OCI-LY7 (cell line): ENCODE measurements around the gene DDX10. TPM values are rescaled to one million over a fixed set of nuclear protein-coding genes. Genes with fewer than 3 reads are reported as not detected.

ENCODE experiments used
- BruUV-seq: library from RNA; stranded (reverse); fragments of 400-500 nt; replicated peaks from 2 replicates; lab custom pipeline; 2021; lab: Mats Ljungman, UMichigan
- CTCF ChIA-PET: fragments of 300-600 bp; sonication (Branson Sonifier 250); formaldehyde crosslinking; loops from one replicate; lab custom pipeline; 2022; ENCODE audit warnings: antibody characterized with exemption; ENCODE audit not compliant: unreplicated experiment; lab: Charles Lee
- POLR2A ChIA-PET: fragments of 300-600 bp; sonication (Branson Sonifier 250); formaldehyde crosslinking; loops from one replicate; lab custom pipeline; 2022; ENCODE audit warnings: antibody characterized with exemption; lab: Charles Lee
- DNase-seq: peaks from one replicate; pipeline ENCODE4 v3.0.0-alpha.2; 2015; ENCODE audit warnings: low spot score
- H2AFZ ChIP-seq: fragments of 200-600 bp; sonication (generic), shearing (Covaris generic); 2 replicates; pipeline ENCODE4 v1.6.1; 2014; ENCODE audit warnings: mild to moderate bottlenecking, antibody characterized with exemption, low read length, moderate library complexity
- H3K27ac ChIP-seq: fragments of 200-600 bp; sonication (generic); 2 replicates; pipeline ENCODE4 v1.5.1; 2014; ENCODE audit warnings: mixed run types, low read depth, mild to moderate bottlenecking, moderate library complexity, low read length, inconsistent platforms; ENCODE audit not compliant: poor library complexity, severe bottlenecking
- H3K36me3 ChIP-seq: fragments of 200-600 bp; sonication (generic); 2 replicates; pipeline ENCODE4 v1.6.1; 2014; ENCODE audit warnings: mild to moderate bottlenecking, antibody characterized with exemption, low read length, moderate library complexity, mixed read lengths; ENCODE audit not compliant: insufficient read depth
- H3K4me1 ChIP-seq: fragments of 200-600 bp; sonication (generic); 2 replicates; pipeline ENCODE4 v1.5.1; 2014; ENCODE audit warnings: mild to moderate bottlenecking, low read length; ENCODE audit not compliant: insufficient read depth, poor library complexity, severe bottlenecking
- H3K4me2 ChIP-seq: fragments of 200-600 bp; sonication (generic); 2 replicates; pipeline ENCODE4 v1.6.1; 2014; ENCODE audit warnings: mild to moderate bottlenecking, low read length
- H3K4me3 ChIP-seq: fragments of 200-600 bp; sonication (generic); 2 replicates; pipeline ENCODE4 v1.5.1; 2014; ENCODE audit warnings: mild to moderate bottlenecking, low read depth, low read length; ENCODE audit not compliant: poor library complexity, severe bottlenecking
- H3K79me2 ChIP-seq: fragments of 200-600 bp; sonication (generic); 2 replicates; pipeline ENCODE4 v1.6.1; 2016; ENCODE audit warnings: low read depth, mild to moderate bottlenecking, low read length, moderate library complexity, mixed read lengths; ENCODE audit not compliant: insufficient read depth
- H3K9me2 ChIP-seq: fragments of 200-600 bp; sonication (generic); 2 replicates; pipeline ENCODE4 v1.6.1; 2016; ENCODE audit warnings: mild to moderate bottlenecking, low read length, mixed read lengths; ENCODE audit not compliant: insufficient read depth
- H3K9me3 ChIP-seq: fragments of 200-600 bp; sonication (generic); 2 replicates; pipeline ENCODE4 v1.6.1; 2014; ENCODE audit warnings: mild to moderate bottlenecking, mixed run types, low read length, mixed read lengths
- H4K20me1 ChIP-seq: fragments of 200-600 bp; sonication (generic); 2 replicates; pipeline ENCODE4 v1.6.1; 2014; ENCODE audit warnings: mild to moderate bottlenecking, antibody characterized with exemption, low read length, moderate library complexity, mixed read lengths; ENCODE audit not compliant: insufficient read depth
- EZH2phosphoT487 ChIP-seq: fragments of 200-600 bp; sonication (generic); IDR thresholded peaks from 2 replicates; pipeline ENCODE4 v1.6.1; 2018; ENCODE audit warnings: low read depth, borderline replicate concordance, mild to moderate bottlenecking, mixed run types, antibody characterized with exemption, low read length, moderate library complexity, mixed read lengths
- intact Hi-C: fragments of 100-400 bp; cut with micrococcal nuclease; formaldehyde crosslinking; loops from one replicate; pipeline ENCODE4 v1.10.0; 2022; ENCODE audit not compliant: unreplicated experiment
- total RNA-seq, 2 experiments: library from RNA; depleted of rRNA in 1 of 2; stranded (reverse); fragments of >200 nt in 1 of 2; shearing (Covaris generic) in 1 of 2; gene quantifications; 2 replicates each; pipeline ENCODE4 v1.2.3, GENCODE V29; 2014 to 2022
- TF ChIP-seq, protein P1 (sequence below): fragments of 200-600 bp; sonication (generic); conservative IDR thresholded peaks from 2 replicates; pipeline ENCODE4 v1.5.1; 2014; ENCODE audit warnings: mild to moderate bottlenecking, antibody characterized with exemption, low read length, moderate library complexity, mixed read lengths

DDX10 gene
- total RNA-seq, 2 experiments from 2014 or later, result 46.5 to 48.7 TPM

DNA sequence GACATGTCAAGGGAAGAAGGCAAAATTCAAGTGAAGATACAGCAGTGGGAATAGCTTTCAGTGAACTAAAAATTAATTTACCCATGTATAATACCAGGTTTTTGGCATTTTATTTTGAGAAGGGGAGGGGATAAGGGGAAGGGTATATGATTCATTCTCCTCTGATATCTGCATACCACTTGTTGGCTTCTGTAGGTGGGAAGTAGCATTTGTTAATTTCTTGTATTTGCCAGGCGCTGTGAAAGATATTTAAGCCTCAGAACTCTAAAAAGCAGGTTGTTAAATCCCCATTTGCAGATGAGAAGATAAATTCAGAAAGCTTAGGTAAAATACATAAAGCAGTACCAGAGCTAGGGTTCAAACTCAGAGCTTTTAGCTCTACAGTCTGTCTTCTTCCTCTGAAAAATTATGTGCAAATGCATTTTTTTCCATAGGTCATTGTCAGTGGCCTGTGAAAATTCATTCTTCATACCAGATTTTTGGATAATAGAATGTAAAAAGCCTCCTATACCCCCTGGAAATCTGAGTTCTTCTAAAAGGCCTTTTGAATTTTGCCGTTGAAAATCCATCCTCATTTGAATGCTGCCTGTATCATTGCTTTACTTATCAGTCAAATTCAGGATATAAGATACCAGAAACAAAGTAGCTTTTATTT, 221.3 kb downstream of the DDX10 start:
- no TSS peak for BruUV-seq
- H3K4me2 ChIP-seq, result no peak overlapping the region
- no peaks in the 10 kb centered on the region for H3K9me2 ChIP-seq

DNA sequence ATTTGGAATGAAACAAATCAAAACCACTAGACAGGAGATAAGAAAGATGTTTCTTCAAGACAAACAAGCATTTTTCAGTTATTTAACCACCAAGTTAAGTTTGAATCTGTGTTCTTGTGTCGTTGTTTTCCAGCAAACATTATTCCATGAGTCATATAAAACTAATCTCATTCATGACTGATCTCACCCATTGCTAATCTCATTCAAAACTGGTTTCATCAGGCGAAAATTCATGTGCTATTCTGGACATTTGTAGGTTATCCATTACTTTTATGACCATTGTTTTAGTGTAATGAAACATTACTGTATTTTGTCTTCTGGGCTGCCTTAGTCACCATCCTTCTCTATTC, 221.8 kb downstream of the DDX10 start:
- H2AFZ ChIP-seq, result no peak overlapping the region
- no peak overlapping the region for H3K4me3 ChIP-seq
- no peak for DNase-seq
- no peak overlapping the region for H3K4me2 ChIP-seq
- H3K79me2 ChIP-seq, result no peaks in the 10 kb centered on the region
- ChIA-PET CTCF (no interaction called here), POLR2A (no interaction called here)
- no TSS peak for BruUV-seq
- no peaks in the 10 kb centered on the region for H3K9me3 ChIP-seq
- H3K9me2 ChIP-seq, result no peaks in the 10 kb centered on the region
- no peaks in the 10 kb centered on the region; the same call in 1 of the 2 replicates for H4K20me1 ChIP-seq
- intact Hi-C loops, result no loop called here
- TF ChIP-seq, protein P1, sequence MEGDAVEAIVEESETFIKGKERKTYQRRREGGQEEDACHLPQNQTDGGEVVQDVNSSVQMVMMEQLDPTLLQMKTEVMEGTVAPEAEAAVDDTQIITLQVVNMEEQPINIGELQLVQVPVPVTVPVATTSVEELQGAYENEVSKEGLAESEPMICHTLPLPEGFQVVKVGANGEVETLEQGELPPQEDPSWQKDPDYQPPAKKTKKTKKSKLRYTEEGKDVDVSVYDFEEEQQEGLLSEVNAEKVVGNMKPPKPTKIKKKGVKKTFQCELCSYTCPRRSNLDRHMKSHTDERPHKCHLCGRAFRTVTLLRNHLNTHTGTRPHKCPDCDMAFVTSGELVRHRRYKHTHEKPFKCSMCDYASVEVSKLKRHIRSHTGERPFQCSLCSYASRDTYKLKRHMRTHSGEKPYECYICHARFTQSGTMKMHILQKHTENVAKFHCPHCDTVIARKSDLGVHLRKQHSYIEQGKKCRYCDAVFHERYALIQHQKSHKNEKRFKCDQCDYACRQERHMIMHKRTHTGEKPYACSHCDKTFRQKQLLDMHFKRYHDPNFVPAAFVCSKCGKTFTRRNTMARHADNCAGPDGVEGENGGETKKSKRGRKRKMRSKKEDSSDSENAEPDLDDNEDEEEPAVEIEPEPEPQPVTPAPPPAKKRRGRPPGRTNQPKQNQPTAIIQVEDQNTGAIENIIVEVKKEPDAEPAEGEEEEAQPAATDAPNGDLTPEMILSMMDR, result no peak
- no peak for TF ChIP-seq EZH2phosphoT487
- H3K4me1 ChIP-seq, result no peaks in the 10 kb centered on the region
- H3K36me3 ChIP-seq, result no peaks in the 10 kb centered on the region
- H3K27ac ChIP-seq, result no peak overlapping the region

More for the DNA sequence above, 221.3 kb downstream of the DDX10 start:
- no peak for DNase-seq
- no peaks in the 10 kb centered on the region for H3K36me3 ChIP-seq
- ChIA-PET POLR2A (no interaction called here), CTCF (no interaction called here)
- H2AFZ ChIP-seq, result no peak overlapping the region
- H3K4me3 ChIP-seq, result no peak overlapping the region
- no peak for TF ChIP-seq EZH2phosphoT487
- TF ChIP-seq, protein P1, result no peak
- intact Hi-C loops, result no loop called here
- no peaks in the 10 kb centered on the region for H3K9me3 ChIP-seq
- H4K20me1 ChIP-seq, result no peaks in the 10 kb centered on the region; the same call in 1 of the 2 replicates
- H3K4me1 ChIP-seq, result no peaks in the 10 kb centered on the region
- H3K27ac ChIP-seq, result no peak overlapping the region
- H3K79me2 ChIP-seq, result no peaks in the 10 kb centered on the region

- BruUV-seq, result no TSS peak
- DNase-seq, result no peak
- Histone ChIP-seq H3K79me2 (no peaks in the 10 kb centered on the region), H4K20me1 (no peaks in the 10 kb centered on the region), H3K36me3 (no peaks in the 10 kb centered on the region), H3K27ac (no peak overlapping the region), H3K9me3 (no peaks in the 10 kb centered on the region), H2AFZ (no peak overlapping the region), H3K4me3 (no peak overlapping the region), H3K9me2 (no peaks in the 10 kb centered on the region), H3K4me2 (no peak overlapping the region), H3K4me1 (no peaks in the 10 kb centered on the region)
- ChIA-PET CTCF (no interaction called here), POLR2A (no interaction called here)
- TF ChIP-seq EZH2phosphoT487, result no peak
- TF ChIP-seq, protein P1, result no peak
- intact Hi-C loops, result no loop called here
Measured at GRCh38 chr11:108887436-108888238, 222.8 kb downstream of the DDX10 start.
